Fibroblast of lung (primary cell): Measurements from ENCODE around the gene MAPKAP1.

ENCODE experiments used
- EZH2 ChIP-seq: IDR thresholded peaks from 2 replicates; pipeline ENCODE4 v1.5.1; 2012; ENCODE audit warnings: low read length, control low read depth, mild to moderate bottlenecking; ENCODE audit errors: missing control alignments
- TF ChIP-seq, protein P1 (sequence below), 2 donors: IDR thresholded peaks in 1 of 2; conservative IDR thresholded peaks in 1 of 2; 1 replicate in 1 of 2; 2 replicates in 1 of 2; pipeline ENCODE4 v1.5.1; 2011 to 2012; ENCODE audit warnings: low read length in 2 of 2, control low read depth in 1 of 2, inconsistent platforms in 1 of 2, low read depth in 1 of 2, mild to moderate bottlenecking in 1 of 2

DNA sequence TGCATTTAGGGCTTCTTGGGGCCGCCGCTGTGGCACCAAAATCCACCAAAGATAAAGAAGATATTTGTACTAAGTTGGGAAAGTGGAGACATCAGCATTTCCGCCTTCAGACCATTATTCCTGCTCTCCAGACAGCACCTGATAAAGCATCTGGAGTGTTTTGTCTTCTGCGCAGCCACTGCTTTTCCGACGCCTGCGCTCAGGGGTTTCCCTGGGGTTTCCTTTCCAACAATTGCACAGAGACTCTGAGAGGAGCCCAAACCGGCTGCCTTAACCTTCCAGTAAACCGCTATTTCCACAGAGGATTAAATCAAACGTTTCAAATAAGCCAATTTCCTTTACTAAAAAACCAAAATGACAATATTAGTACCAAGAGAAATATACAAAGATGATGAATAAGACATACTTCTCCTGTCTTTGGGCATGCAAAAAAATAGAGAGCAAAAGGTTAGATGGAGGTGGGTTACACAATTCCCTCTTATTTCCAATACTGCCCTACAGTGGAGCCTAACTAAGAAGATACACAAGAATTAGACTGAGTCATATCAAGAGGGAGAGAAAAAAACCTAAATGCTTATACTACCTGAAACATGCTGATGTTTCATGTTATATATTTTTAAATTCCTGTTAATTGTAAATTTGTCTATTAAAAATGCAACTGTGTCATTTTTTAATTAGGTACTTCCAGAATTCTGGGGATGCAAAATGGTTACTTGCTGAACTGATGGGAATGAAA is 98.4 kb downstream of the MAPKAP1 start:
- TF ChIP-seq EZH2: no peak
- TF ChIP-seq, protein P1, sequence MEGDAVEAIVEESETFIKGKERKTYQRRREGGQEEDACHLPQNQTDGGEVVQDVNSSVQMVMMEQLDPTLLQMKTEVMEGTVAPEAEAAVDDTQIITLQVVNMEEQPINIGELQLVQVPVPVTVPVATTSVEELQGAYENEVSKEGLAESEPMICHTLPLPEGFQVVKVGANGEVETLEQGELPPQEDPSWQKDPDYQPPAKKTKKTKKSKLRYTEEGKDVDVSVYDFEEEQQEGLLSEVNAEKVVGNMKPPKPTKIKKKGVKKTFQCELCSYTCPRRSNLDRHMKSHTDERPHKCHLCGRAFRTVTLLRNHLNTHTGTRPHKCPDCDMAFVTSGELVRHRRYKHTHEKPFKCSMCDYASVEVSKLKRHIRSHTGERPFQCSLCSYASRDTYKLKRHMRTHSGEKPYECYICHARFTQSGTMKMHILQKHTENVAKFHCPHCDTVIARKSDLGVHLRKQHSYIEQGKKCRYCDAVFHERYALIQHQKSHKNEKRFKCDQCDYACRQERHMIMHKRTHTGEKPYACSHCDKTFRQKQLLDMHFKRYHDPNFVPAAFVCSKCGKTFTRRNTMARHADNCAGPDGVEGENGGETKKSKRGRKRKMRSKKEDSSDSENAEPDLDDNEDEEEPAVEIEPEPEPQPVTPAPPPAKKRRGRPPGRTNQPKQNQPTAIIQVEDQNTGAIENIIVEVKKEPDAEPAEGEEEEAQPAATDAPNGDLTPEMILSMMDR (conservative IDR thresholded peaks at IDR 0.05 in 1 of 2, IDR thresholded peaks at IDR 0.05 in 1 of 2; ENCODE audit: low read depth in 1 of 2, low read length in 2 of 2): no peak
